ENCODE measurements around the gene HDLBP.

HDLBP gene

DNA sequence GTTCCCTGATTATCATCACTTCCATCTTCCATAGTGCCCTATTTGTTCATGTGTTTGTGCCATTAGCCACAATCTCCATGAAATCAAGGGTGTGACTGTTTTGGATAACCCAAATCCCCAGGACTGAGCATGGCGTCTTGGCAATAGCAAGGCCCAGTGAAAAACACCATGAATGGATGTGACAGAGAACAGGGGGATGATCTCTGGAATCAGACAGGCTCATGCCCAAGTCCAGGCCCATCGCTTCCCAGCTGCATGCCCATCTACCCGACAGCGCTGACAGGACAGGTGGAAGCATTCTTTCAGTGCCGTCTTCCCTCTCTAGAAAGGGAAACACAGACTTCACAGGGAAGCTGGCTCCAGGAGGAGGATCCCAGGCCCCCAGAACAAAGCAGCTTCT lies 50.0 kb downstream of the HDLBP start:
- H3K9me3 ChIP-seq (ENCODE audit: insufficient read depth, low read length) = no peaks in the 10 kb centered on the region
- TF ChIP-seq, protein P1, sequence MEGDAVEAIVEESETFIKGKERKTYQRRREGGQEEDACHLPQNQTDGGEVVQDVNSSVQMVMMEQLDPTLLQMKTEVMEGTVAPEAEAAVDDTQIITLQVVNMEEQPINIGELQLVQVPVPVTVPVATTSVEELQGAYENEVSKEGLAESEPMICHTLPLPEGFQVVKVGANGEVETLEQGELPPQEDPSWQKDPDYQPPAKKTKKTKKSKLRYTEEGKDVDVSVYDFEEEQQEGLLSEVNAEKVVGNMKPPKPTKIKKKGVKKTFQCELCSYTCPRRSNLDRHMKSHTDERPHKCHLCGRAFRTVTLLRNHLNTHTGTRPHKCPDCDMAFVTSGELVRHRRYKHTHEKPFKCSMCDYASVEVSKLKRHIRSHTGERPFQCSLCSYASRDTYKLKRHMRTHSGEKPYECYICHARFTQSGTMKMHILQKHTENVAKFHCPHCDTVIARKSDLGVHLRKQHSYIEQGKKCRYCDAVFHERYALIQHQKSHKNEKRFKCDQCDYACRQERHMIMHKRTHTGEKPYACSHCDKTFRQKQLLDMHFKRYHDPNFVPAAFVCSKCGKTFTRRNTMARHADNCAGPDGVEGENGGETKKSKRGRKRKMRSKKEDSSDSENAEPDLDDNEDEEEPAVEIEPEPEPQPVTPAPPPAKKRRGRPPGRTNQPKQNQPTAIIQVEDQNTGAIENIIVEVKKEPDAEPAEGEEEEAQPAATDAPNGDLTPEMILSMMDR (IDR thresholded peaks at IDR 0.05; ENCODE audit: insufficient read depth, low read length, poor library complexity, severe bottlenecking) = no peak
- no peak for TF ChIP-seq EZH2phosphoT487 (conservative IDR thresholded peaks at IDR 0.05; ENCODE audit: low read length)
- H3K36me3 ChIP-seq (ENCODE audit: low read length) = peaks cover 7% of the 10 kb centered on the region
- no peaks in the 10 kb centered on the region for H3F3A ChIP-seq (ENCODE audit: insufficient read depth)
- H4K20me1 ChIP-seq (ENCODE audit: low read depth, low read length) = peaks cover 4% of the 10 kb centered on the region; the same call in 1 of the 2 replicates
- no peak overlapping the region for H2AFZ ChIP-seq (ENCODE audit: low read depth, low read length, severe bottlenecking)
- no peak overlapping the region for H3K4me2 ChIP-seq (ENCODE audit: low read depth, low read length, poor library complexity, severe bottlenecking)
- no peaks in the 10 kb centered on the region for H3K9me2 ChIP-seq (replicated peaks; ENCODE audit: insufficient read depth, low read length)
- H3K4me3 ChIP-seq (ENCODE audit: insufficient read depth, low read length, poor library complexity, severe bottlenecking) = no peak overlapping the region
- peaks cover 23% of the 10 kb centered on the region for H3K79me2 ChIP-seq (ENCODE audit: insufficient read depth, low read length)
- no peak overlapping the region for H3K27ac ChIP-seq (ENCODE audit: low read depth, low read length)
- no peaks in the 10 kb centered on the region for H3K27me3 ChIP-seq (ENCODE audit: low read length)
- no peak overlapping the region for H3K9ac ChIP-seq (ENCODE audit: low read length)

DNA sequence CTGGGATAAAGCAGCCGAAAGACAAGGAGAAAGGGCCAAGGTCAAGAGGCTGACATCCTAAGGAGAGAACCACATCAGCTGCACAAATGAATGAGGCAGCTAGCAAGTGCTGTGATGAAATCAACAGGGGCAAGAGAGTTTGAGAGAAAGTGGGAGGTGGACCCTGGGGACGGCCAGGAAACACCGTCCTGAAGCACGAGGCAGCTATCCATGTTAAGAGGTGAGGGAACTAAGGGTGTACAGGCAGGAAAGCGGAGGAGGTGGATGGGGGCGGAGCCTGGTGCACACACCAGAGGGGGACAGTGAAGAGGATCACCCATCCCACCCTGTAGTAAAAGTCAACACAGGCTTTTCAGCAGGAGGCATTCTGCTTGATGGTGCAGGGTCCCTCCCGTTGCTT lies 52.4 kb downstream of the HDLBP start:
- no peak overlapping the region for H3K4me2 ChIP-seq (ENCODE audit: low read depth, low read length, poor library complexity, severe bottlenecking)
- no peaks in the 10 kb centered on the region for H3F3A ChIP-seq (ENCODE audit: insufficient read depth)
- peaks cover 5% of the 10 kb centered on the region; the same call in 1 of the 2 replicates for H3K79me2 ChIP-seq (ENCODE audit: insufficient read depth, low read length)
- no peaks in the 10 kb centered on the region for H3K27me3 ChIP-seq (ENCODE audit: low read length)
- no peak overlapping the region for H3K4me3 ChIP-seq (ENCODE audit: insufficient read depth, low read length, poor library complexity, severe bottlenecking)
- peaks cover 7% of the 10 kb centered on the region for H3K36me3 ChIP-seq (ENCODE audit: low read length)
- H4K20me1 ChIP-seq (ENCODE audit: low read depth, low read length) = peaks cover 4% of the 10 kb centered on the region; the same call in 1 of the 2 replicates
- H3K9me3 ChIP-seq (ENCODE audit: insufficient read depth, low read length) = no peaks in the 10 kb centered on the region
- H3K9ac ChIP-seq (ENCODE audit: low read length) = no peak overlapping the region
- H3K27ac ChIP-seq (ENCODE audit: low read depth, low read length) = no peak overlapping the region
- H2AFZ ChIP-seq (ENCODE audit: low read depth, low read length, severe bottlenecking) = no peak overlapping the region
- H3K9me2 ChIP-seq (replicated peaks; ENCODE audit: insufficient read depth, low read length) = no peaks in the 10 kb centered on the region
- TF ChIP-seq, protein P1 (IDR thresholded peaks at IDR 0.05; ENCODE audit: insufficient read depth, low read length, poor library complexity, severe bottlenecking) = no peak
- TF ChIP-seq EZH2phosphoT487 (conservative IDR thresholded peaks at IDR 0.05; ENCODE audit: low read length) = no peak

DNA sequence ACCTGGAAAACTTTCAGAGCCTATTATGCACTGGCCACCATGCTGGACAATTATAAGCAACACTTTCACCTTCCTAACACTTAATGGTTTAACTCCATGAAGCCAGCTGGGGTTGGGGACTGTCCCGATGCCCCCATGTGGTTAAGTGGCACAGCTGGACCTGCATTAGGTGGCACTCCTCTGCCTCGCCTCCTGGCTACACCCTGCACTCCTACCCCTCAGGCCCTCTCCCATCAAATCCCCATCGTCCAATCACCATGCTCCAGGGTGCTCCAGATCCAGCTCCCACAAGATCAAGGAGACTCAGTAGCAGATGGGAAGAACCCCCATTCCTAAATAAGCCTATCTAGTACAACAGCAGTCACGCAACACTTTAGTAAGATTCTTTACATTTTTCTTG lies 53.8 kb downstream of the HDLBP start:
- H3K9ac ChIP-seq (ENCODE audit: low read length) = no peak overlapping the region
- no peak overlapping the region for H3K4me3 ChIP-seq (ENCODE audit: insufficient read depth, low read length, poor library complexity, severe bottlenecking)
- no peaks in the 10 kb centered on the region for H3F3A ChIP-seq (ENCODE audit: insufficient read depth)
- H3K4me2 ChIP-seq (ENCODE audit: low read depth, low read length, poor library complexity, severe bottlenecking) = no peak overlapping the region
- no peak overlapping the region for H3K27ac ChIP-seq (ENCODE audit: low read depth, low read length)
- TF ChIP-seq EZH2phosphoT487 (conservative IDR thresholded peaks at IDR 0.05; ENCODE audit: low read length) = no peak
- TF ChIP-seq, protein P1 (IDR thresholded peaks at IDR 0.05; ENCODE audit: insufficient read depth, low read length, poor library complexity, severe bottlenecking) = no peak
- H3K27me3 ChIP-seq (ENCODE audit: low read length) = no peaks in the 10 kb centered on the region
- H4K20me1 ChIP-seq (ENCODE audit: low read depth, low read length) = no peaks in the 10 kb centered on the region
- no peak overlapping the region for H2AFZ ChIP-seq (ENCODE audit: low read depth, low read length, severe bottlenecking)
- H3K36me3 ChIP-seq (ENCODE audit: low read length) = peaks cover 11% of the 10 kb centered on the region
- H3K9me3 ChIP-seq (ENCODE audit: insufficient read depth, low read length) = no peaks in the 10 kb centered on the region
- H3K9me2 ChIP-seq (replicated peaks; ENCODE audit: insufficient read depth, low read length) = no peaks in the 10 kb centered on the region
- H3K79me2 ChIP-seq (ENCODE audit: insufficient read depth, low read length) = peaks cover 5% of the 10 kb centered on the region; the same call in 1 of the 2 replicates

All from SU-DHL-6 (cell line).